Measurements from ENCODE around the gene CLEC4D.

DNA sequence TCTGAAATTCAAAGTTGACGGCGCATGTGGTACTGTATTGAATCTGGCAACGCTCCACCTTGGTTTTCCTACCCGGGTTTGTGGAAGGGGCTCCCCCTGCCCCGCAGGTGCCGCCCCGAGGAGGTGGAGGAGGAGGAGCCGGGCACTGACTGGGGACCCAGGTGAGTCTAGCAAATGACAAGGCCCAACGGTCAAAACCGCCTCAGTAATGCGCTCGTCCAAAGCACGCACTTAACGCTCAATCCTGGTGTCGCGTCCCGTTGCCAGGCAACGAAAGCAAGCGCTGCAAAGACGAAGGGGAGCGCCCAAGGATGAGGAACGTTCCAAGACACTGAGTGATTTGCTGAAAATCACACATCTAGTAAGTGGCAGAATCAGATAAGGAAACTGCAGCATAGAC, 51.4 kb downstream of the CLEC4D start:
- TF ChIP-seq EZH2 (IDR thresholded peaks at IDR 0.05; ENCODE audit: insufficient read depth, poor library complexity, severe bottlenecking) = no peak
- no peak for TF ChIP-seq EZH2phosphoT487 (IDR thresholded peaks at IDR 0.05; ENCODE audit: insufficient read depth, low read depth)

Measured in GM23248 (cell line).